ENCODE data around the gene BUB3. TPM values are rescaled to one million over a fixed set of nuclear protein-coding genes. Genes with fewer than 3 reads are reported as not detected.
A peak's percentile ranks its signal among the peaks of the same experiment; 100 is the strongest.

Gene BUB3
- total RNA-seq, 1 donor: 107 TPM

- Histone ChIP-seq H3K36me3 (ENCODE audit: insufficient read depth, low read length) (peaks cover 3% of the 10 kb centered on the region), H3K4me1 (ENCODE audit: insufficient read depth, low read length) (peaks cover 12% of the 10 kb centered on the region), H3K27ac (ENCODE audit: low read depth, low read length) (no peak overlapping the region), H3K4me2 (ENCODE audit: insufficient read depth, low read length) (no peak overlapping the region), H2AFZ (ENCODE audit: low read length) (peak overlapping the region; percentile 15), H3K4me3 (ENCODE audit: insufficient read depth, low read length) (no peak overlapping the region), H4K20me1 (ENCODE audit: insufficient read depth, low read length) (peaks cover 13% of the 10 kb centered on the region), H3K9me3 (ENCODE audit: low read depth, low read length) (no peaks in the 10 kb centered on the region), H3K79me2 (ENCODE audit: insufficient read depth, low read length) (peaks cover 20% of the 10 kb centered on the region), H3K27me3 (ENCODE audit: insufficient read depth, low read length) (peaks cover 67% of the 10 kb centered on the region)
- DNase-seq (ENCODE audit: insufficient read length, low spot score, missing footprints): peak; percentile 70
- TF ChIP-seq CTCF (IDR thresholded peaks at IDR 0.05; ENCODE audit: extremely low read depth, low read depth, low read length): no peak
These were observed 3.0 kb upstream of the BUB3 start for GRCh38 chr10:123150986-123151736.

DNA sequence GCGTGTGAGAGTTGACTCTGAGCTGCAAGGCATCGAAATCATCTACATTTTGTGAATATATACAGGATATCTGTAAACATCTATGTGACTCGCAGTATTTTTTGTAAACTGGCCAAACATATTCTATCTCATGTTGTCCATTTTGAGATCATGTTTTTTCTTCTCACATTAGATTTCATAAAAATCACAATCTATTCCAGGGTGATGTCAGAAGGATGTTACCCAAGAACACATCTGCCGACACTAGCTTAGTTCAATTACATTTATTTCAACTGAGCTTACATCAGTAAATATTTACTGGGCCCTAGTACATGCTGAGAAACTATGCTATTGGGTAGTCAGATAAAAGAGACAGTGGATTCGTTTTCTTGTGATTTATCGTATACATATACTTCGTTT lies 2.5 kb upstream of the BUB3 start:
- peaks cover 62% of the 10 kb centered on the region for H3K27me3 ChIP-seq (ENCODE audit: insufficient read depth, low read length)
- DNase-seq (ENCODE audit: insufficient read length, low spot score, missing footprints): no peak
- H3K36me3 ChIP-seq (ENCODE audit: insufficient read depth, low read length): peaks cover 7% of the 10 kb centered on the region
- H3K4me2 ChIP-seq (ENCODE audit: insufficient read depth, low read length): no peak overlapping the region
- H2AFZ ChIP-seq (ENCODE audit: low read length): no peak overlapping the region
- peaks cover 18% of the 10 kb centered on the region for H4K20me1 ChIP-seq (ENCODE audit: insufficient read depth, low read length)
- H3K27ac ChIP-seq (ENCODE audit: low read depth, low read length): no peak overlapping the region
- TF ChIP-seq CTCF (IDR thresholded peaks at IDR 0.05; ENCODE audit: extremely low read depth, low read depth, low read length): no peak
- peaks cover 17% of the 10 kb centered on the region for H3K4me1 ChIP-seq (ENCODE audit: insufficient read depth, low read length)
- H3K79me2 ChIP-seq (ENCODE audit: insufficient read depth, low read length): peaks cover 26% of the 10 kb centered on the region
- no peak overlapping the region for H3K4me3 ChIP-seq (ENCODE audit: insufficient read depth, low read length)
- no peaks in the 10 kb centered on the region for H3K9me3 ChIP-seq (ENCODE audit: low read depth, low read length)

DNA sequence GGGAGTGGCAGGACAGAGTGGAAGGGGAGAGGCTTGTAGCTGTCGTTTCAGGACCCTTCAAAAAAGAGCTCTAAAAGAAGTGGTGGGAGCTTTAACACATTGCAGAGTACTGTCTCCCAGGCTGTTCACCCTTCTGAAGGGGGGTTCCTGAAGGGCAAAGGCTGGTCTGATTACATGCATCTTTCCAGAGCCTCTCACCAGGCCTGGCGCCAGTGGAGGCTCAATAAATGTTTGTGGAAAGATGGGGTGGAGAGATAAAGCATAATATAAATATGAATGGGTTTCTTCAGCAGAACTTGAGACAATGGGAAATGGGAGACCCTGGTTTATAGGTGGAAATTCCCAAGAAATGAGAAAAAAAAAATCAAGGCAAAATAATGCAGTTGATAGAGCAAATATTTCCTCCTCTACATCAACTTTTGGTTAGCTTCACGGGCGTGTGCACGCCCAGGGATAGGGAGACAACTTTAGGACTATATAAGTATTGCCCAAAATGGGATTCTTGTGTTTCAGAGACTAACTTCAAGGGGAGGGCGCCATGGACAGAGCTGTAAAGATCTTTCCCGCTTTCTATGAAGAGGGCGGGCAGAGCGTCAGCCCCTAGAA lies 613 bp upstream of the BUB3 start:
- TF ChIP-seq CTCF (IDR thresholded peaks at IDR 0.05; ENCODE audit: extremely low read depth, low read depth, low read length): no peak
- no peak overlapping the region for H3K4me3 ChIP-seq (ENCODE audit: insufficient read depth, low read length)
- H3K4me2 ChIP-seq (ENCODE audit: insufficient read depth, low read length): peak overlapping the region; percentile 23
- H3K27ac ChIP-seq (ENCODE audit: low read depth, low read length): no peak overlapping the region
- H2AFZ ChIP-seq (ENCODE audit: low read length): peak overlapping the region; percentile 21
- peaks cover 44% of the 10 kb centered on the region for H3K27me3 ChIP-seq (ENCODE audit: insufficient read depth, low read length)
- H4K20me1 ChIP-seq (ENCODE audit: insufficient read depth, low read length): peaks cover 33% of the 10 kb centered on the region
- peaks cover 44% of the 10 kb centered on the region for H3K79me2 ChIP-seq (ENCODE audit: insufficient read depth, low read length)
- no peak for DNase-seq (ENCODE audit: insufficient read length, low spot score, missing footprints)
- peaks cover 25% of the 10 kb centered on the region for H3K36me3 ChIP-seq (ENCODE audit: insufficient read depth, low read length)
- H3K4me1 ChIP-seq (ENCODE audit: insufficient read depth, low read length): peaks cover 36% of the 10 kb centered on the region
- H3K9me3 ChIP-seq (ENCODE audit: low read depth, low read length): no peaks in the 10 kb centered on the region
